ENCODE data around the gene ITPRID2.

GRCh38 chr2:181962142-181962541, 70.6 kb downstream of the ITPRID2 start:
- TF ChIP-seq CTCF (IDR thresholded peaks at IDR 0.05) (no peak), POLR2A (IDR thresholded peaks at IDR 0.05) (no peak)

Data from adrenal gland (tissue), 5 donors.